Ureter (tissue), 1 donor: Measurements from ENCODE around the gene SRSF8. TPM values are rescaled to one million over a fixed set of nuclear protein-coding genes. Genes with fewer than 3 reads are reported as not detected.

Experiments
- total RNA-seq: library from RNA; stranded (reverse); gene quantifications from one replicate; pipeline ENCODE4 v1.2.4, GENCODE V29; 2023
- donor health status: DM: yes; HTN: yes; CAD: no.

SRSF8 gene
- total RNA-seq, 1 donor from 2014 or later, result 58.0 TPM

Other genes starting within 250 kb of the SRSF8 start
- 58.5 TPM for gene CWC15, start 93.4 kb upstream of the SRSF8 start, total RNA-seq
- 1.2 TPM for gene KDM4D, start 93.2 kb upstream of the SRSF8 start, total RNA-seq
- not detected for gene KDM4E, start 41.7 kb upstream of the SRSF8 start, total RNA-seq
- gene KDM4F, start 17.5 kb upstream of the SRSF8 start, total RNA-seq, result not detected
- 36.7 TPM for gene ENDOD1, start 22.9 kb downstream of the SRSF8 start, total RNA-seq
- 35.1 TPM for gene SESN3, start 164.3 kb downstream of the SRSF8 start, total RNA-seq